Measurements from ENCODE around the gene RIOK2. TPM values are rescaled to one million over a fixed set of nuclear protein-coding genes. Genes with fewer than 3 reads are reported as not detected.

RIOK2 gene
- polyA plus RNA-seq, 1 of the 3 experiments (the other 2 are of a cell fraction): 5.9 TPM

DNA sequence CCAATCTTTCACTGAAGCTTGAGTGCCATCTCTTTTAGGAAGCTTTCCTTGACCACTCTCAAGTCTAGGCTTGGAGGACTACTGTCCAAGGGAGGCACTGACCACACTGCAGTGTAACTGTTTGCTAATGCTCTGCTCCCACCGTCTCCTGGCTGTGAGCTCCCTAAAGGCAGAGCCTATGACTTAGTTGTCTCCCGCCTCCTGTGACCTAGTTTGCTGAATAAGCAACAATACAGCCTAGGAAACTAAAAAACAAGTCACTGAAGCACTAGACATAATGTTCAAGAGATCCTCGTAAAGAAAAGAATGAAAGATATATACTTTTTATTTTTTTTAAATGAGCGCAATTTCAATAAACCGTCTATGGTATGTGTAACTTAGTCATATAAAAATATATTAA, 72.0 kb downstream of the RIOK2 start (continued):
- TF ChIP-seq, protein P1, sequence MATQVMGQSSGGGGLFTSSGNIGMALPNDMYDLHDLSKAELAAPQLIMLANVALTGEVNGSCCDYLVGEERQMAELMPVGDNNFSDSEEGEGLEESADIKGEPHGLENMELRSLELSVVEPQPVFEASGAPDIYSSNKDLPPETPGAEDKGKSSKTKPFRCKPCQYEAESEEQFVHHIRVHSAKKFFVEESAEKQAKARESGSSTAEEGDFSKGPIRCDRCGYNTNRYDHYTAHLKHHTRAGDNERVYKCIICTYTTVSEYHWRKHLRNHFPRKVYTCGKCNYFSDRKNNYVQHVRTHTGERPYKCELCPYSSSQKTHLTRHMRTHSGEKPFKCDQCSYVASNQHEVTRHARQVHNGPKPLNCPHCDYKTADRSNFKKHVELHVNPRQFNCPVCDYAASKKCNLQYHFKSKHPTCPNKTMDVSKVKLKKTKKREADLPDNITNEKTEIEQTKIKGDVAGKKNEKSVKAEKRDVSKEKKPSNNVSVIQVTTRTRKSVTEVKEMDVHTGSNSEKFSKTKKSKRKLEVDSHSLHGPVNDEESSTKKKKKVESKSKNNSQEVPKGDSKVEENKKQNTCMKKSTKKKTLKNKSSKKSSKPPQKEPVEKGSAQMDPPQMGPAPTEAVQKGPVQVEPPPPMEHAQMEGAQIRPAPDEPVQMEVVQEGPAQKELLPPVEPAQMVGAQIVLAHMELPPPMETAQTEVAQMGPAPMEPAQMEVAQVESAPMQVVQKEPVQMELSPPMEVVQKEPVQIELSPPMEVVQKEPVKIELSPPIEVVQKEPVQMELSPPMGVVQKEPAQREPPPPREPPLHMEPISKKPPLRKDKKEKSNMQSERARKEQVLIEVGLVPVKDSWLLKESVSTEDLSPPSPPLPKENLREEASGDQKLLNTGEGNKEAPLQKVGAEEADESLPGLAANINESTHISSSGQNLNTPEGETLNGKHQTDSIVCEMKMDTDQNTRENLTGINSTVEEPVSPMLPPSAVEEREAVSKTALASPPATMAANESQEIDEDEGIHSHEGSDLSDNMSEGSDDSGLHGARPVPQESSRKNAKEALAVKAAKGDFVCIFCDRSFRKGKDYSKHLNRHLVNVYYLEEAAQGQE (IDR thresholded peaks at IDR 0.05; ENCODE audit: low read depth, low read length): no peak
- TF ChIP-seq POLR2AphosphoS5 (IDR thresholded peaks at IDR 0.05; ENCODE audit: low read depth, low read length) (no peak), CHD2 (IDR thresholded peaks at IDR 0.05; ENCODE audit: low read length, partially characterized antibody) (no peak), RCOR1 (IDR thresholded peaks at IDR 0.05; ENCODE audit: low read length) (no peak), RXRA (IDR thresholded peaks at IDR 0.05; ENCODE audit: borderline replicate concordance, low read depth) (no peak), FOXJ3 (CRISPR knock-in tag; IDR thresholded peaks at IDR 0.05) (no peak), TAF1 (IDR thresholded peaks at IDR 0.05; ENCODE audit: borderline replicate concordance, low read depth, low read length) (no peak), FOXM1 (IDR thresholded peaks at IDR 0.05; ENCODE audit: low read depth) (no peak), MXI1 (IDR thresholded peaks at IDR 0.05; ENCODE audit: low read depth, low read length) (no peak)
- TF ChIP-seq, protein P2, sequence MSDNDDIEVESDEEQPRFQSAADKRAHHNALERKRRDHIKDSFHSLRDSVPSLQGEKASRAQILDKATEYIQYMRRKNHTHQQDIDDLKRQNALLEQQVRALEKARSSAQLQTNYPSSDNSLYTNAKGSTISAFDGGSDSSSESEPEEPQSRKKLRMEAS (IDR thresholded peaks at IDR 0.05; ENCODE audit: low read depth): no peak

Small RNAs within 50 kb of the gene (small RNA-seq; reads per million reads assigned to genes)
- gene RNU1-73P: 0 reads per million in 7 experiments

Other genes starting within 250 kb of the RIOK2 start
- 4.3 and 5.9 TPM in 2 replicates for gene LNPEP, start 247.2 kb downstream of the RIOK2 start, polyA plus RNA-seq (2012; rRNA removed)
- gene LIX1, start 40.6 kb downstream of the RIOK2 start, polyA plus RNA-seq (2012; rRNA removed): 0.02 TPM in 1 of 2 replicates, not detected in the other